Liver (tissue), 3 donors: ENCODE data around the gene ANKRD44.

ENCODE experiments used
- CTCF ChIP-seq: fragments of 150-350 bp; IDR thresholded peaks from 2 replicates; pipeline ENCODE4 v1.5.1; 2017; ENCODE audit warnings: improper control_type of control experiment, low read depth, low read length; ENCODE audit not compliant: missing input control
- RXRA ChIP-seq, 2 donors: IDR thresholded peaks; 2 replicates each; pipeline ENCODE4 v1.6.1; 2017 to 2018; ENCODE audit warnings: antibody characterized with exemption in 2 of 2, mild to moderate bottlenecking in 1 of 2
- TAF1 ChIP-seq: conservative IDR thresholded peaks from 2 replicates; pipeline ENCODE4 v1.6.1; 2016; ENCODE audit warnings: antibody characterized with exemption, mild to moderate bottlenecking
- donor health status: healthy.
- donor health status: healthy.

- no peak for TF ChIP-seq CTCF
- no peak for TF ChIP-seq RXRA (IDR thresholded peaks at IDR 0.05)
- TF ChIP-seq TAF1 = no peak
These were observed 314.7 kb downstream of the ANKRD44 start for GRCh38 chr2:196995757-196996314.
